HepG2 (cell line): ENCODE measurements around the gene PLCXD1. TPM values are rescaled to one million over a fixed set of nuclear protein-coding genes. Genes with fewer than 3 reads are reported as not detected.

Experiments used
- ATRX ChIP-seq: sonication (generic); formaldehyde crosslinking; IDR thresholded peaks from 2 replicates; pipeline ENCODE4 v1.4.0; 2020; ENCODE audit warnings: missing genetic modification reagents, borderline replicate concordance
- BCLAF1 ChIP-seq: fragments of 450-650 bp; IDR thresholded peaks from 2 replicates; pipeline ENCODE4 v1.6.1; 2017; ENCODE audit warnings: mild to moderate bottlenecking
- ETV5 ChIP-seq: IDR thresholded peaks from 2 replicates; pipeline ENCODE4 v1.6.1; 2018; ENCODE audit warnings: missing biosample characterization, missing genetic modification reagents, inconsistent platforms, borderline replicate concordance
- FOXA3 ChIP-seq: IDR thresholded peaks from 2 replicates; pipeline ENCODE4 v1.6.1; 2016; ENCODE audit warnings: missing genetic modification reagents, missing compliant biosample characterization
- KDM4B ChIP-seq: sonication (generic); formaldehyde crosslinking; IDR thresholded peaks from 2 replicates; pipeline ENCODE4 v1.4.0; 2020; ENCODE audit warnings: missing genetic modification reagents
- MED8 ChIP-seq: sonication (generic); formaldehyde crosslinking; IDR thresholded peaks from 2 replicates; pipeline ENCODE4 v1.8.1; 2023; ENCODE audit warnings: mild to moderate bottlenecking, missing genetic modification reagents; ENCODE audit not compliant: insufficient replicate concordance
- PHF8 ChIP-seq: sonication (generic); formaldehyde crosslinking; IDR thresholded peaks from 2 replicates; pipeline ENCODE4 v1.5.0; 2020; ENCODE audit warnings: missing genetic modification reagents
- SUZ12 ChIP-seq: fragments of 150-350 bp; IDR thresholded peaks from 2 replicates; pipeline ENCODE4 v1.6.1; 2014; ENCODE audit warnings: low read depth, low read length
- ZBTB26 ChIP-seq: IDR thresholded peaks from 2 replicates; pipeline ENCODE4 v1.6.1; 2016; ENCODE audit warnings: missing compliant biosample characterization, missing genetic modification reagents, borderline replicate concordance
- ZNF468 ChIP-seq: sonication (generic); formaldehyde crosslinking; IDR thresholded peaks from 2 replicates; pipeline ENCODE4 v1.8.0; 2022; ENCODE audit warnings: mild to moderate bottlenecking, moderate library complexity, missing genetic modification reagents
- ZNF543 ChIP-seq: sonication (generic); formaldehyde crosslinking; IDR thresholded peaks from 2 replicates; pipeline ENCODE4 v1.4.0; 2020; ENCODE audit warnings: mild to moderate bottlenecking, missing genetic modification reagents
- ZNF619 ChIP-seq: sonication (generic); formaldehyde crosslinking; IDR thresholded peaks from 2 replicates; pipeline ENCODE4 v1.4.0; 2020; ENCODE audit warnings: mild to moderate bottlenecking, missing genetic modification reagents
- ZNF746 ChIP-seq: sonication (generic); formaldehyde crosslinking; IDR thresholded peaks from 2 replicates; pipeline ENCODE4 v1.8.0; 2022; ENCODE audit warnings: mild to moderate bottlenecking, missing genetic modification reagents
- ZNF768 ChIP-seq: sonication (generic); formaldehyde crosslinking; IDR thresholded peaks from 2 replicates; pipeline ENCODE4 v1.4.0; 2020; ENCODE audit warnings: missing genetic modification reagents
- ZSCAN9 ChIP-seq: IDR thresholded peaks from 2 replicates; pipeline ENCODE4 v1.6.1; 2016; ENCODE audit warnings: borderline replicate concordance
- polyA plus RNA-seq, 8 experiments: library from polyadenylated mRNA; depleted of rRNA in 3 of 8; stranded (reverse) in 7 of 8; unstranded in 1 of 8; fragments of >200 nt; fragmentation: Illumina TruSeq in 4 of 8; extraction: Trizol in 4 of 8; gene quantifications; 2 replicates each; pipeline versions ENCODE4 v1.2.1 to v1.2.3, GENCODE V29; 2011 to 2016; ENCODE audit warnings: low read depth in 4 of 8, missing spikeins in 1 of 8, mixed read lengths in 1 of 8; ENCODE audit not compliant: insufficient read depth in 1 of 8
- total RNA-seq, 5 experiments: library from RNA; depleted of rRNA; stranded (reverse); fragments of >200 nt; fragmentation: Illumina TruSeq; extraction: Trizol; gene quantifications; 2 replicates each; pipeline ENCODE4 v1.2.3, GENCODE V29; 2016; ENCODE audit warnings: low read depth in 1 of 5
- TF ChIP-seq, protein P1 (sequence below), 2 experiments: fragments of 450-650 bp in 1 of 2; sonication (generic) in 1 of 2; formaldehyde crosslinking in 1 of 2; IDR thresholded peaks; 2 replicates each; pipeline versions ENCODE4 v1.6.1 to v1.8.0; 2016 to 2022; ENCODE audit warnings: antibody characterized with exemption in 1 of 2, mild to moderate bottlenecking in 1 of 2, missing genetic modification reagents in 1 of 2

The PLCXD1 gene
- total and polyA plus RNA-seq, 2 of the 13 experiments (the other 11 are each of a cell fraction or from before 2014, with no cell fraction given) = 87.7 to 153 TPM

DNA sequence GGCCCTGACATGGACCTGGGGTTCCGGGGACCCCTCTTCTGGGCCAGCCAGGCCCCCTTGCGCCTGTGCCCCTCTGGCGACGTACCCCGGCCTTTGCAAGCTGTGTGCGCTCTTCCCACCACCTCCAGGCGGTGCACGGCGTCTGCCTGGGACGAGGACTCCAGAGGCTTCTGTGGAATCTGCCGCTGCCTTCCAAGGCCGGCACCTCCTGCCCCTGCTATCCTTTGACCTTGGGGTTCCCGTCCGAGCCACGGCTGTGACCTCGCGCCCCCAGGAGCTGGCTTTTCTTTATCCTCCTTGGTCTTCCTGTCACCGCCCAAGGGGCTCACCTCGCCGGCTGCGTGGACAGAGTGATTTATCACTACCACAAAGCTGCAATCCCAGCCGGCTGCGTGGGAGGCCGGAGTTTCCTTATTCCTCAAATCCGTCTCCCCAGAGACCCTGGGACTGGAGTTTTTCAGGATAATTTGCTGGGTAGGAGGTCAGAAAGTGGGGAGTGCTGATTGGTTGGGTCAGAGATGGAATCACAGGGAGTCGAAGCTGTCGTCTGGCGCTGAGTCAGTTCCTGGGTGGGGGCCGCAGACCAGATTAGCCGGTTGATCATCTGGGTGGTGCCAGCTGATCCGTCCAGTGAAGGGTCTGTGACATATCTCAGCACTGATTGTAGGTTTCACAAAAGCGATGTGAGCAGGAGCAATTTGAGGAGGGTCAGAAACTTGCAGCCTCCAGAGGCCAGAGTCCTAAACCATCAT is 19.8 kb upstream of the PLCXD1 start (continued):
- TF ChIP-seq BCLAF1 = no peak
- no peak; the same call in 1 of the 2 replicates for TF ChIP-seq ZSCAN9 (CRISPR knock-in tag)
- TF ChIP-seq ZNF543 (CRISPR knock-in tag) = no peak
- 0 out of 2 replicates have a peak, but pooled peaks have one; percentile 16 for TF ChIP-seq PHF8
- TF ChIP-seq ZNF768 (CRISPR knock-in tag) = 0 out of 2 replicates have a peak, but pooled peaks have one; percentile 11
- no peak for TF ChIP-seq MED8 (CRISPR knock-in tag)
- TF ChIP-seq SUZ12 = no peak
- TF ChIP-seq ZNF619 = no peak
- no peak for TF ChIP-seq KDM4B (CRISPR knock-in tag)
- no peak for TF ChIP-seq ZNF468 (CRISPR knock-in tag)
- TF ChIP-seq FOXA3 (CRISPR knock-in tag) = 0 out of 2 replicates have a peak, but pooled peaks have one; percentile 17
- peak; percentile 48; the same call in 1 of the 2 replicates for TF ChIP-seq ETV5 (CRISPR knock-in tag)
- no peak for TF ChIP-seq ZBTB26 (CRISPR knock-in tag)
- no peak for TF ChIP-seq ATRX
- TF ChIP-seq, protein P1, sequence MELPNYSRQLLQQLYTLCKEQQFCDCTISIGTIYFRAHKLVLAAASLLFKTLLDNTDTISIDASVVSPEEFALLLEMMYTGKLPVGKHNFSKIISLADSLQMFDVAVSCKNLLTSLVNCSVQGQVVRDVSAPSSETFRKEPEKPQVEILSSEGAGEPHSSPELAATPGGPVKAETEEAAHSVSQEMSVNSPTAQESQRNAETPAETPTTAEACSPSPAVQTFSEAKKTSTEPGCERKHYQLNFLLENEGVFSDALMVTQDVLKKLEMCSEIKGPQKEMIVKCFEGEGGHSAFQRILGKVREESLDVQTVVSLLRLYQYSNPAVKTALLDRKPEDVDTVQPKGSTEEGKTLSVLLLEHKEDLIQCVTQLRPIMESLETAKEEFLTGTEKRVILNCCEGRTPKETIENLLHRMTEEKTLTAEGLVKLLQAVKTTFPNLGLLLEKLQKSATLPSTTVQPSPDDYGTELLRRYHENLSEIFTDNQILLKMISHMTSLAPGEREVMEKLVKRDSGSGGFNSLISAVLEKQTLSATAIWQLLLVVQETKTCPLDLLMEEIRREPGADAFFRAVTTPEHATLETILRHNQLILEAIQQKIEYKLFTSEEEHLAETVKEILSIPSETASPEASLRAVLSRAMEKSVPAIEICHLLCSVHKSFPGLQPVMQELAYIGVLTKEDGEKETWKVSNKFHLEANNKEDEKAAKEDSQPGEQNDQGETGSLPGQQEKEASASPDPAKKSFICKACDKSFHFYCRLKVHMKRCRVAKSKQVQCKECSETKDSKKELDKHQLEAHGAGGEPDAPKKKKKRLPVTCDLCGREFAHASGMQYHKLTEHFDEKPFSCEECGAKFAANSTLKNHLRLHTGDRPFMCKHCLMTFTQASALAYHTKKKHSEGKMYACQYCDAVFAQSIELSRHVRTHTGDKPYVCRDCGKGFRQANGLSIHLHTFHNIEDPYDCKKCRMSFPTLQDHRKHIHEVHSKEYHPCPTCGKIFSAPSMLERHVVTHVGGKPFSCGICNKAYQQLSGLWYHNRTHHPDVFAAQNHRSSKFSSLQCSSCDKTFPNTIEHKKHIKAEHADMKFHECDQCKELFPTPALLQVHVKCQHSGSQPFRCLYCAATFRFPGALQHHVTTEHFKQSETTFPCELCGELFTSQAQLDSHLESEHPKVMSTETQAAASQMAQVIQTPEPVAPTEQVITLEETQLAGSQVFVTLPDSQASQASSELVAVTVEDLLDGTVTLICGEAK (IDR thresholded peaks at IDR 0.05) = no peak
- TF ChIP-seq, protein P1 (CRISPR knock-in tag; IDR thresholded peaks at IDR 0.05) = peak; percentile 54
- peak; percentile 61; the same call in 1 of the 2 replicates for TF ChIP-seq ZNF746 (CRISPR knock-in tag)
